ENCODE measurements around the gene GLRA1.

The GLRA1 gene

DNA sequence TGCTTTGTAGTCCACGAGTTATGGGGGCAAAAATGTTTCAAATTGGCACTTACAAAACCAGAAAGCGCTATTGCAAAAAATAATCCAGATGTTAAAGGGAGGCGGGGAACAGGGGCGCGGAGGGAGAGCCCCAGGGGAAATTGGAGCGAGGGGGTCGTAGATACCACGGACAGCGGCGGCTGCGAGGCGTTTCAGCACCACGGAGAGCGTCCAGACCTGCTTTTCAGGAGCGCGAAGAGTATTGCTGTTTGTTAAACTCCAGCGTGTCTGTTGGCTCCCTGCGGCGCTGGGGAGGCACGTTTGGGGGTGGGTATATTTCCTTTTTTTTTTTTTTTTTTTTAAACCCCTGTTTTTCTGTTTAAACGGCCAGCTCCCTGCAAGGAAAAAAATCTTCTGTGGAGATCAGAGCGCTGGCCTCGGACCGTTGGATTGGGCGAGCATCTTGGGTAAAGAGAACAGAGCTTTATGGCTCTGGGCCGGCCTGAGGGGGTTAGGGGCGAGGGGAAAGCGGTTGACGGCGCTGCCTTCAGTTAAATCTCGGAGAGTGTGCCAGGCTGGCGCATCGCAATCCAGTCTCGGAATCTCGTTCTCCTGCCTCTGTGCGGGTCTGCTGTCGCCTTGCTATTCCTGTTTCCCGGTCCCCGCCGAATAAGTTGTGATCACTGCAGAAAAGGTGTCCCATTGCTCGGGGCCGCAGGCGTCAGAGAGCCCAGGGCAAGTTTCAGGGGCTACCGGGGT is at the start of gene GLRA1:
Gene GLRA1, minus strand, starts transcription at position 288 of the 738 bp plus-strand sequence. CDS start 302 bp downstream, outside the sequence.
- DNase-seq, result no peak

DNA sequence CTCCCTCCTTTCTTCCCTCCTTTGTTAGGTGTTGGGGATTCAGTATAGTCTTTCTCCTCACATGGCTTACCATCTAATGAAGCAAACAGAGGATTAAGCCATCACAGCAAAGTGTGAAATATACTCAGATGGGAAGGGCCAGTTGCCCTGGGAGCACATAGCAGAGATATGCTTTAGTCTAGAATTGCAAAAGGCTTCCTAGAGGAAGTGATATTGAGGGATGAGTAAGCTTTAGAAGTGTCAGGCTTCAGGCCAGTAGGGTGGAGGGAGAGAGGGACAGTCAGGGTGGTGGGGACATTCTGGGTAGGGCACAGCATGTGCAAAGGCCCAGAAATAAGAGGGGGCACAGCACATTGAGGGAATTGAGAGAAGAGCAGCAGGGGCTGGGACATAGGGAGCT is 46.2 kb upstream of the GLRA1 start:
- DNase-seq, result no peak

DNA sequence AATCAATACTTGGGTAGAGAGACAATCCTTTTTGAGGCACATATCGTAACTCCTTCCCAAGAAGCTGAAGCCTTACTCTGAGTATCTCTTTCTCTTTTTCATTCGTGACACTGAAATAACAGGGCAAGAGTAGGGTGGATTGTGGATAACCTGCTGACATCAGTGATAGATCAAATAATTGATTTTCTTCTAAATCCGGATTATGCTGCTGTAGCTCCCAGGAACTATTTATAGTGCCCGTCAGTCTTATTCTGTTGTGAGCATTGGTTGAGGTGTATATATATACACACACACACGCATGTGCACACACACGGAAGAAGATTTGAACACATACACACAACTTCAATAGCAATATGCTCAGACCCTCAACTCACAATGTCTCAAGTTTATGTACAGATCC is 43.2 kb upstream of the GLRA1 start:
- no peak for DNase-seq

DNA sequence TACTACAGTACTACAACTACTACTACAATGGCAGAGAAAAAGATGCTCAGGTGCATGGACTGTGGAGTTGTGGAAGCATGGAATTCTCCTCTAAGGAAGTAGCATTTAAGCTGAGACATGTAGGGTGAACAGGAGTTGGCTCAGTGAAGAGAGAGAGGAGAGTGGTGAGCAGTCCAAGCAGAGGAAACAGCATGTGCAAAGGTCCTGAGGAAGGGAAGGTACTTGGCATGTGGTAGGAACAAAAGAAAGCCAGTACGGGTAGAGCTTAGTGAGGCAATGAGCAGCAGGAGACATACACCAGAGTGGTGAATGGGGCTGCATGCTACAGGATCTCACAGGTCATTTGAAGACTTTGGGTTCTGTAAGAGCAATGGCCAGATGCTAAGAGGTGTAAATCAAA is 41.4 kb upstream of the GLRA1 start:
- DNase-seq, result no peak

DNA sequence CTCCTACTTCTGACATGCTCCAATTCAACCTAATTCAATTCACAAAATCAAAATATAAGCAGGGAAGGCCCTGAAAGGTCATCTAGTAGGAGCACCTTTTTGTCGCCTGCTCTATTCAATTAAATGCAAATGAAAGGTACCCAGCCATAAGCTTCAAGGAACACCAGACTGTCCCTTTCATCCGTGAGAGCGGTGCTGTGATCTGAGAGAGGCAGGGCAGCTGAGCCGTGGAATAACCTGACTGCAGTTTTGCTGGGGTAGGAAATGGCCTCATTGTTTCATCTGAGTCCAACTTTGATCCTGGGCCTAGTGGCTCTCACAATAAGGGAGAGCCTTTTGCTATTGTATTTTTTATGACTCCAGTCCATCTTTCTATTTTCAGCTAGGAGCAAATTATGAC is 39.8 kb upstream of the GLRA1 start:
- DNase-seq, result no peak

DNA sequence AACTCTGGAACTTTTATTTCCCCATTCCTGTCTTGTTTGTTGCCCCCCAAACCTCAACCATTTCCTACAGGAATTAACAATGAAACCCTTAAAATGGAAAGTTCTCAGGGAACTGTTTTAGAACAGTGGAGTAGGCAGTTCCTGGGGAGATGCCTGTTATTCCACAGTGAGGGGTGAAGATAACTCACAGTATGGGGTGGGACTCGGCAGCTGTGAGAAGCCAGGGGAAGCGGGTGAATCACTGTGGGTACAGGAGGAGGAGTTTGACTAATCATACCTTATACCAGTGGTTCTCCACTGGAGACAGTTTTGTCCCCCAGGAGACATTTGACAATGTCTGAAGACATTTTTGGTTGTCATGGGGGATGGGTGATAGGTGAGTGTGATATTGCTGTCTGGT is 36.9 kb upstream of the GLRA1 start:
- DNase-seq, result no peak

DNA sequence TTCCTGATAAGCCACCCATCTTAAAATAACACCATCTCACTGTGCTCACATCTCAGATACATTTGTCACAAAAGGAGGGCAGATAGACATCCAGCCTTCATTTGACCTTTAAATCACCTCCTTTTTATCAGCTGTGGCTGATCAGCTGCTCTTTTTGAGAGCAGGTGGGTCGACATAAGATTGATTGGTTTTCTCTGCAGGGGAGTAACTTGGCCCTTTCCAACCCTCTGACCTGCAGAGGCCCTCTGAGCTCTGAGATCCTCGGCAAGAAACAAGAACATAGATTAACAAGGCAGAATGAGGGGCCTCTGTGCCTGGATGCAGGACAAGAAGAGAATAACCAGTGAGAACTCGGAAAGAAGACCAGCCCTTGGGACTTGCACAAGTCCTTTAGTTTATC is 33.5 kb upstream of the GLRA1 start:
- no peak for DNase-seq

DNA sequence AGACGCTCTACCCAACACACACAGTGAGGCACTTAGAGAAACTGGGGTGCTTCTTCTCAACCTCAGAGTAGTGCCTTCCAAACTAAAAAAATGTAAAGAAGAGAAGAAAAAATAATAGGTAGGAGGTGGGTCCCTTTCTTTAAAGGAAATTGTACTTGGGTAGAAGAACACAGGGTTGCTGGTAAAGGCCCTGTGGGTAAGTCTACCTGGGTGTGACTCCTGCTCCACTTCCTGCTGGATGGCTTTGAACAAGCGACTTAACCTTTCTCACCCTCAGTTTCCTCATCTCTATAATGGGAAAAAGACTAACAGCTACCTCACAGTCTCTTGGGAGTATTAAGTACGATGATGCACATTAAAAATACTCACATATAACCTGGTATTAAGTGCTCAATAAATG is 32.1 kb upstream of the GLRA1 start:
- no peak for DNase-seq

DNA sequence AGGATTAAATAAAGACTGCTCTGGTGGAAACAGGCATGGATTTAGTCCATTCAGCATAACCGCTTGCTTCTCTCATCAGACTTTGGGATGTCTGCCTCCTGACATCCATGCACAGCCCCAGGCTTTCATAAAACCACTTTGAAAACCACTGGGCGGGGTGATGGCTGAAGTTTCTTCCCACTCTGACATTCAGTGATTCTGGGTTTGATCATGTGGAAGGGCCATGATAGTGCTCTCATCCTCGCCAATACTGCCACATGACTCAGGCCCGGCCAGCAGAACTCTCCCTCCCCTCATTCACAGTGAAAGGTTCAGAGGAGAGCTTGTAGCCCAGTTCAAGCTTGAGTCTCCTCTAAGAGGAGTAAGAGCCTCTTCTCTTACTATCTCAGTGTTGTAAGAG is 29.6 kb upstream of the GLRA1 start:
- no peak for DNase-seq

DNA sequence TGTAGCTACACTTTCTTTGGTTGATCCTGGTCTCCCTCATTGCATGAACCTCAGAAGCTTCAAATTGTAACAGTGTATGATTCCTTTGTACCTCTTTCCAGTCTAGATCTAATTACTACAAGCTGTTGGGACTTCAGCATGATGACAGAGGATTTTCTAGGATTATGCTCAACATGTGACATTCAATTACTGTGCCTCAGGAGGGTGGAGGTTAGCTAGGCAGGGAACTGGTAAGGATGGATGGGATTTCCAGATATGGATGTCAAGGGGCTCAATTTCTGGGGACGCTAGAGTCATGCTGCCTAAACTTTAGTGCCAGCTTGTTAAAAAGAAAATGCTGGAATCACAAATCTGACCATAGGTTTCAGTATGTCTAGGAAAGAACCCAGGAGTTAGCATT is 29.2 kb upstream of the GLRA1 start:
- DNase-seq, result no peak

DNA sequence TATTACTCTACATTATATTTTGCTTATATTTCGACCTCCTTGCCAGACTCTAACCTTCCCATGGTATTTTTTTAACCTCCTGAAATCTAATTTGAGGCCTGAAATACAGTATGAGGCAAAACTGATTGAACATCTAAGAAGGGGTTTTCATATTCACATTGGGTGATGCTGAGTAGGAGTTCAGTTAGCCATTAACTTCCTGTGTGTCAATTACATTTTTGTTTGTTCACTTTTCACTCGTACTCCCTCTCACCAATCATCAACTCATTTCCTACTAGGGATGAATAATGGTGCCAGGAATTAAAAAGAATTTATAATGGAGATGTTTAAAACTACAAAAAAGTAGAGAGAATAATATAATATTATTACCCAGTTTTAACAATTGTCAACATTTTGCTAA is 27.6 kb upstream of the GLRA1 start:
- DNase-seq, result no peak

DNA sequence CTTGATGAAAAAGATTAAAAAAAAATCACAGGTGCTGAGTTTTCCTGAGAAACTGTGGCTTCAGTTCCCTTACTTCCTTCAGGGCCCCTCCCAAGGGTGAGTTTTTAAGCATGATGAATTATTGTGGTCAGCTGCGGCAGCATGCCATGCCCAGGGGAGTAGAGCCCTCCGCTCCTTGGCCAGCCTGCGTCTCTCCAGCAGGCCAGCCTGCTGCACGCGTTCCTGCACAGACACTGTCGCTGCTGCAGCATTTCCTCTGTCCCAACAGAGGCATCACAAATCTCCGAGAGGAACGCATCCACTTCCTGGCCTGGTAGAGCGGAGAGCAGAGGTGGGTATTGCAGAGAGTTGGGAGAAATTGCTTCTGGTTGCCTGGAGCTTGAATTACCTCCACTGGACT is 26.1 kb upstream of the GLRA1 start:
- no peak for DNase-seq

DNA sequence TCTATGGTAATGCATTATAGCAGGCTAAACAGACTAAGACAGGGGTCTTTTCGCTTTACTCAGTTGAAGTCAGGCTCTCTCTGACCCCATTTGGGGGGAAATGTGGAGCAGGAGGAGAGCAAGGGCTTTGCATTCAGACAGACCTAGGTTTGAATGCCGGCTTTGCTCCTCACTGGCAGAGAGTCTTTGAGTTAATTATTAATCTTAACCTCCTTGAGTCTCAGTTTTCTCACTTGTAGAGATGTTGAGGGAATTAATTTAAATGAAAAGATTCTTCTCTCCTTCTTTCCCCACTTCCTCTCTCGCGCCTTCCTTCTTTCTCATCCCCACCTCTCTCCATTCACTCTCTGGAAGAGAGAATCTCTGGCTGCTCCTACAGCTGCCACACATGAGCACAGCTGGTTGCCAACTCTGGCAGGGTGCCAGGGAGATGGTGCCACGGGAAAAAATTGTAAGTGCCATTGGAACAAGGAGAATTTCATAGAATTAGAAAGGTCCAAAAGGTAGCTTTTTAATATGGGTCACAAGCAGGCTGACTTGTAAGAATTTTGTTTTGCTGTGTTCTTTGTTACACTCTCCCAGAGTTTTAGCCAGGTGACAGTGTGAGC is 25.2 kb upstream of the GLRA1 start:
- no peak for DNase-seq

DNA sequence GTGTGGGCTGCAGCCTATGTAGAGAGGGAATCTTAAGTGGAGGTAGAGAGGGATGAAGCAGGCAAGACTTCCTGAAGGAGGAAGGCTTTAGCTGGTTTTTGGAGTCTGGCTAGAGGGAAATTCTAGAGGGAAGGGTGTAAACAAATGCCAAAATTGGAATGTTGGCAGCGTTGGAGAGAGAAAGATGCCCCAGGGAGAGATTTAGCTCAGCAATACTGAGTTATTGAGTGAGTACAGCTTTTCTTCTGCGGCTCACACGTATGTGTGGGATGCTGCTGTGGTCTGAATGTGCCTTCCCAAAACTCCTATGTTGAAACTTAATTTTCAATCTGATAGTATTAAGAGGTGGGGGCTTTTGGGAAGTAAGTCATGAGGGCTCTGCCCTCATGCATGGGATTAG is 24.5 kb upstream of the GLRA1 start:
- DNase-seq, result no peak

DNA sequence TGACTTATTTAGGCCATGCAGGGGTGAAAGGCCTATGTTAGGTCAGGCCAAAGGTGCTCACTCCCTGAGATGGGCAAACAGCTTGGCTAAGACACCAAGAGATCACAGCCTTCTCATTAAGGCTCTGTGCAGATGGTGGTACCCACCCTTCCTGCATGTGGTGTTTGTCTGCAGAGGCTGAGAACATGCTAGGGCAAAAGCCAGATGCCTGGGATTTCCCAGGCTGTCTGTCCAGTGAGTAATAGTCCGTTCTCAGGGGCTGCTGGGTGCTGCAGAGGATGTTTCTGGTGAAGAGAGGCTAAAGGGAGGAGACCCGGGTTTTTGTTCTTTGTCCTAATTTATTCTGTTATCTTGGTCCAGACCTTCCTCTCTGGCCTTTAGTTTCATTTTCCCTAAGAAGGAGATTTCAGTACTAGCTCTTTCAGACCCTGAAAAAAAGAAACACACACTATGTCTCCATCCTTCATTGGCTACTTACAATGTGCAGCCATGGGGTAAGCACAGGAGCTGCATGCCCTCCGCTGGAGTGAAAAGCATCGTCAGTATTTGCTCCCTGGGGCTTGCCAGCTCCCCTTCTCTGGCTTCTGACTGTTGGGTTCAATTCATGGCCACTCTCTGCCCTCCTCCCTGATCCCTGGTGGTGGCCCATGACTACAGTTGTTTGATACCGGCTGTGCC is 23.4 kb upstream of the GLRA1 start:
- DNase-seq, result no peak

DNA sequence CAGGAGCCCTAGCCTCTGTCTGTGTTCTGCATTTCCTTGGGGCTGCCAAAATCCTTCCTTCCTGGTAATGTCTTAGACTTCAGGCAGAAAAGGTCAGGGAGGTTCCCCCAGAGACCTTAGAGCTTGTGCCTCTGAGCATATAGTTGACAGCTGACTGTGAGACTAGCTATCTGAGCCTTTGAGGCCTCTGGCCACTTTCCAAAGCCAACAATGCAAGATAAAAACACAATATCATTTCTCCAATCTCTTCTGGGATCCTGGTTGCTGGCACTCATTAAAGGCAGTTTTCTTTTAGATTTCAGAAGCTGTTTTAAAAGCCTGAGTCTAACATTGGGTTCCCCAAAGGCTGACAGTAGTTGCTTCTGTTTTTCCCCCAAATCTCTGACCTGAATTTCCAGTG is 13.2 kb upstream of the GLRA1 start:
- DNase-seq, result no peak

DNA sequence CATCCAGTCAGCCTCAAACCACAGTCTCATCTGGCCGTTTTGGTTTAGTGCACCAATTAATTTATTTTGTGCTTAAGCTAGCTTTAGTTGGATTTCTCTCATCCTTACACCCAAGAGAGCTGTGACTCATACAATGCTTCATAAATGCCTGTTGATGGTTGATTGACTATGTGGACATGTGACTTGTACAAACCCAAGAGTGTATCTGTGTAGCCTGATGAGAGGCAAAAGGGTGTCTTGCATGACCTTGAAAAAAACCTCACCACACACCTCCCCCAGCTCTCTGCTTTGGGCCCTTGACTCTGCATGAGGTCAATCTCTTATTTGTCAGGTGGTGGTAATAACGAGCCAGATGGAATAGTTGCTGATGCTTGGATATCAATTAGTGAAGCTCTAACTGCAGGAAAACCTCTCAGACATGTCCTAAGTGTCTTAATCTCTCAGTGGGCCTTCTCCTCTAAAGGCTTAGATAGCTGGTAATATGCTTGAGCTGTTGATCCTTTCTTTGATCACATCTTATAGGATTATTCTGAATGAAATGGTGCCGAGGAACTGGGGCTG is 10.6 kb upstream of the GLRA1 start:
- no peak for DNase-seq

DNA sequence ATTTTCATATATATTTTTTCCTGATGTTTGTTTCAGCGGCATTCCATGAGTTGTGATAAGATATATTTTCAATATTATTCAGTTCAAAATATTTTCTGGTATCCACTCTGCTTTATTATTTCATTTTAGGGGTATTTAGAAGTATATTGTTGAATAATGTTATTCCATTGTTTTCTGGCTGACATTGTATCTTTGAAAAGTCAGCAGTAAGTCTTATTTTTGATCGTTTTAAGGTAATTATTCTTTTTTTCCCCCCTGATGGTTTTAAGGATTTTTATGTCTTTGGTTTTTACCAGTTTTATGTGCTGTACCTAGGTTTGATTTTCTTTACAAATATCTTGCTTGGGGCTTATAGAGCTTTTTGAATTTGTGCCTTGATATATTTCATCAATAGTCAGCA is 6.6 kb upstream of the GLRA1 start:
- no peak for DNase-seq

DNA sequence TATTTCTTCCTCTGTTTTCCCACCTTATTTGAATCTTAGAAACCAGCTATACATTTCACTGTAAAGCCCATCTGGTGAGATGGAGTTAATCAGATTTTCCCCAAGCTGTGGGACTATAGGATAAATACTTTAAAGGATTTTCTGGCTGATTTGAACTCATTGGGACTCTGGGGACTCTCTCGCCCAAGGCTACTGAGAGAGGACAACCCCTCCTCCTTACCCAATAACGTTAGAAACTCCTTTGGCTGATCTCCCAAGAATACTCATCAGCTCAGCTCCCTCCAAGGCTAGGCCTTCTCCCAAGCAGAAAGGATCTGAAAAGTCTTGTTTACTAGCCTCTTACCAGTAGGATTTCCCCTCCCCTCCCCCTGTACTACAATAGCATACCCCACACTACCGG is 1.5 kb upstream of the GLRA1 start:
- DNase-seq, result no peak

DNA sequence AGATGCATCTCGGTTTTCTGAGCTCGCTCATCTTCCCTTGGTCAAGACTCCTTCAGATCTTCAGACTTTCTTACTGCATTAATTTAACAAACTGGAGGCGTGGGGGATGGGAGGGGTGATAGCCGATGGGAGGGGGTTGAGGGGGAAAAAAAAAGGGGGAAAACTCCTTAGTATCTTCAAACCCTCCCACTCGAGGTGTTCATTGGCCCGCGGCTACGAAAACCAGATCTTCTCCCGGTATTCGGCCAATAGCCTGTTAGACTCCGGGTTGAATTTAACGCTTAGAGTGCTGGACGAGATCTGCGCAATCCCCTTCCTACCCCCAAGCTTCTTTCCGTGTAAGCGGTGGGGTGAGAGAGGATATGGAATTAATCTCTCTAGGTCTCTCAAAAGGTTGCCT is 689 bp upstream of the GLRA1 start:
- DNase-seq, result no peak

DNA sequence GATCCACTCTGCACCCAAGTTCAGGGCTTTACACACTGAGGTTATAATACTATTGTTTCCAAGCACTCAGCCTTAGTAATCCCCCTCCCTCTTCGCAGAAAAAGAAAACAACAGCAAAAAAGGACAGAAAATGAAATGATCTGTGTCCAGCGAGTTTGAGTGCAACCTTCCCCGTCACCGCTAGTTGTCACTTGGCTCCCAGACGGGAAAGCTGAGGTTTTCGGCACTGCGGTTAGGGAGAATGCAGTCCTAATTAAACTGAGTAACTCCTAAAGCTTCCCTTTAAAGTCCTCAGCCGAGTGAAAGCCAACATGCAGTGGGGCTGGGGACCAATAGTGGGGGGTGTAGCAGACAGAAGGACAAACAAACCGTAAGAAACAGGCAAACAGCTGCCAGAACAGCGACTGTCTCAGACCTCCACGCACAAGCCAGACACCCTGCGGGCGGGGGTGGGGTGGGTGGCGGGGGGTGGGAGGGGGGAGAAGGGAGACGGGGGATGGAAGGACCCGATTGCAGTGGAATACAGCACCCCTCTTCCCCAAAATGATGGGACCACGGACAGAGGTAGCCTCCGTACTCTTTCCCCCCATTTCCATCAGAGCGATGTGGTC is 680 bp downstream of the GLRA1 start:
- no peak for DNase-seq

DNA sequence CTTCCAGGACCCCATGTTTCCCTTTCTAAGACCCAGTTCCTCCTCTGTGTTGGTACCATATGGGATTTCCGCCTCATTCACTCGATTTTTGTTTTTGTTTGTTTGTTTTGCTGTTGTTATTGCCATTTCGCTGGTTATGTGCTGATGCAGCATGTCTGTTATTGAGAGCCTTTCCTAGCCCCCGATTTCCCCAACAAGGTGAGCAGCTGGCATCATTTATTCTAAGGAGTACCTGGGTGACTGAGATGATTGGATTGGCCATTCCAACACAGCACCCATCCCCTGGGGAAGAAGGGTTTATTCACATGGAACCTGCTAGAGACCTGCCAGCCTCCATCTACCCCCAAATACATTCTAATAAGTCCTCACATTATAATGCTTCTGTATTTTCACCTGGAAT is 2.7 kb downstream of the GLRA1 start:
- DNase-seq, result no peak

DNA sequence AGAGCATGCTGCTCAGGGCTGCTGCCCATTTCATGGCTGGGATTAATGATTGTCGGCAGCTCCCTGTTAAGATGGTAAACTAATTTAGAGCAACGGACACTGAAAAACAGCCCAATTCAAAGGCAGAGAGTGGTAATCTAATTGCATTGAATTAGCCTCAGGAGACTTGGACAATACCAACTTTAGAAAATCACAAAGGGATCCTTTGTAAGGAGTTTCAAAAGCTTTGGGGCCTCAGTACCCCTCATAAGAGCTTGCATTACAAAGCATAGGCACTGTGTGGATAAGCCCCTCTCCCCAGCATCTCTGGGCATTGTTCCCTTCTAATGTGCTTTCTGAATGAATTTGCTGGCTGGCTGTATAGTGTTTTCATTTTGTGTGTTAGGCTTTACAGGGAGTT is 6.7 kb downstream of the GLRA1 start:
- DNase-seq, result no peak

DNA sequence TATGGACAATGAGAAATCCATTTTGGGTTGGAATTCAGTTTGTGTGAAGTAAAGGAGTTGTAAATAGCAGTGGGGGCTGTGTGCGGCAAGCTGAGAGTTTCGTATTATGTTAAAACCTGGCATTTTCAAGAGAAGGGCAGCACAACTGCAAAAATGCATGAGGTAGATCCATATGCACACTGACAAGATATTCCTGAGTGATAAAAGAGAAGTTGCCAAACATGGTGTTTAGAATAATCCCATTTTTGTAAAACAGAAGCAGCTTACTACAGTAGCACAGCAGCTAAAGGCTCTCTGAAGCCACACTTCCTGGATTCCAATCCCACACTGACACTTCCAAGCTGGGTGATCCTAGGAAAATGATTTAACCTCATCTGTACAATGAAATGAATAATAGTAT is 11.2 kb downstream of the GLRA1 start:
- DNase-seq, result no peak
